Osteoblast (primary cell): ENCODE measurements around the gene SCD5. TPM values are rescaled to one million over a fixed set of nuclear protein-coding genes. Genes with fewer than 3 reads are reported as not detected.

ENCODE experiments used
- DNase-seq: peaks from one replicate; pipeline ENCODE4 v3.0.0; 2011; ENCODE audit warnings: low spot score, mixed read lengths; ENCODE audit not compliant: insufficient read length; ENCODE audit errors: missing footprints
- H2AFZ ChIP-seq: 2 replicates; pipeline ENCODE4 v1.6.0; 2011; ENCODE audit warnings: mild to moderate bottlenecking, low read length
- H3K27ac ChIP-seq: 2 replicates; pipeline ENCODE4 v1.5.1; 2011; ENCODE audit warnings: mild to moderate bottlenecking, low read depth, low read length, moderate library complexity
- H3K27me3 ChIP-seq: 2 replicates; pipeline ENCODE4 v1.6.0; 2012; ENCODE audit warnings: mild to moderate bottlenecking, control low read depth, inconsistent platforms, low read length, moderate library complexity; ENCODE audit not compliant: insufficient read depth
- H3K36me3 ChIP-seq: 2 replicates; pipeline ENCODE4 v1.5.1; 2011; ENCODE audit warnings: mild to moderate bottlenecking, low read length, control low read depth, moderate library complexity; ENCODE audit not compliant: insufficient read depth
- H3K4me1 ChIP-seq: 2 replicates; pipeline ENCODE4 v1.5.1; 2011; ENCODE audit warnings: mild to moderate bottlenecking, low read length, control low read depth, moderate library complexity; ENCODE audit not compliant: insufficient read depth
- H3K4me2 ChIP-seq: 2 replicates; pipeline ENCODE4 v1.6.0; 2011; ENCODE audit warnings: mild to moderate bottlenecking, low read length; ENCODE audit not compliant: insufficient read depth
- H3K4me3 ChIP-seq: fragments of 200-600 bp; sonication (generic); 3 replicates; pipeline ENCODE4 v1.5.1; 2012; ENCODE audit warnings: mild to moderate bottlenecking, low read length, inconsistent platforms; ENCODE audit not compliant: insufficient read depth
- H3K79me2 ChIP-seq: 2 replicates; pipeline ENCODE4 v1.6.0; 2012; ENCODE audit warnings: mild to moderate bottlenecking, low read length, control low read depth, inconsistent platforms; ENCODE audit not compliant: insufficient read depth
- H3K9me3 ChIP-seq: 2 replicates; pipeline ENCODE4 v1.5.1; 2011; ENCODE audit warnings: low read depth, low read length, control low read depth
- H4K20me1 ChIP-seq: 2 replicates; pipeline ENCODE4 v1.6.0; 2012; ENCODE audit warnings: mild to moderate bottlenecking, low read length, control low read depth; ENCODE audit not compliant: insufficient read depth
- CTCF ChIP-seq: IDR thresholded peaks from 2 replicates; pipeline ENCODE4 v1.5.1; 2011; ENCODE audit warnings: mild to moderate bottlenecking, low read depth, low read length, moderate library complexity; ENCODE audit errors: extremely low read depth
- small RNA-seq: library from RNA; depleted of rRNA; stranded (forward); fragments of <200 nt; gene quantifications from one replicate; pipeline ENCODE3, GENCODE V24; 2012
- total RNA-seq: library from RNA; depleted of rRNA; stranded (reverse); fragments of >200 nt; gene quantifications from 2 replicates; pipeline ENCODE4 v1.2.3, GENCODE V29; 2012

SCD5 gene
- total RNA-seq, 1 donor, result 11.9 TPM

- no peak for DNase-seq
- no peak for TF ChIP-seq CTCF
- Histone ChIP-seq H4K20me1 (no peaks in the 10 kb centered on the region), H3K9me3 (no peaks in the 10 kb centered on the region), H3K4me3 (no peak overlapping the region), H3K4me1 (no peaks in the 10 kb centered on the region), H3K79me2 (no peaks in the 10 kb centered on the region), H3K36me3 (no peaks in the 10 kb centered on the region), H3K4me2 (no peak overlapping the region), H2AFZ (no peak overlapping the region), H3K27me3 (peaks cover 5% of the 10 kb centered on the region), H3K27ac (no peak overlapping the region)
Measured at GRCh38 chr4:82585690-82586435, 212.7 kb downstream of the SCD5 start.

- no peak overlapping the region for H3K4me3 ChIP-seq
- H3K27ac ChIP-seq, result no peak overlapping the region
- no peaks in the 10 kb centered on the region for H3K9me3 ChIP-seq
- no peak overlapping the region for H3K4me2 ChIP-seq
- no peak for DNase-seq
- TF ChIP-seq CTCF, result no peak
- H3K27me3 ChIP-seq, result peaks cover 5% of the 10 kb centered on the region
- H3K4me1 ChIP-seq, result no peaks in the 10 kb centered on the region
- no peaks in the 10 kb centered on the region for H3K36me3 ChIP-seq
- H4K20me1 ChIP-seq, result no peaks in the 10 kb centered on the region
- H2AFZ ChIP-seq, result no peak overlapping the region
- no peaks in the 10 kb centered on the region for H3K79me2 ChIP-seq
Measured at GRCh38 chr4:82584931-82585330, 213.7 kb downstream of the SCD5 start.

- H2AFZ ChIP-seq, result no peak overlapping the region
- no peaks in the 10 kb centered on the region for H4K20me1 ChIP-seq
- H3K27ac ChIP-seq, result no peak overlapping the region
- H3K9me3 ChIP-seq, result no peaks in the 10 kb centered on the region
- peaks cover 5% of the 10 kb centered on the region for H3K27me3 ChIP-seq
- no peaks in the 10 kb centered on the region for H3K79me2 ChIP-seq
- H3K4me2 ChIP-seq, result no peak overlapping the region
- no peak for DNase-seq
- H3K4me3 ChIP-seq, result no peak overlapping the region
- no peaks in the 10 kb centered on the region for H3K36me3 ChIP-seq
- TF ChIP-seq CTCF, result no peak
- no peaks in the 10 kb centered on the region for H3K4me1 ChIP-seq
Measured at GRCh38 chr4:82583897-82584587, 214.6 kb downstream of the SCD5 start.

- no peak for DNase-seq
- Histone ChIP-seq H2AFZ (no peak overlapping the region), H3K4me2 (no peak overlapping the region), H3K27ac (no peak overlapping the region), H4K20me1 (no peaks in the 10 kb centered on the region), H3K4me1 (no peaks in the 10 kb centered on the region), H3K4me3 (no peak overlapping the region), H3K27me3 (peaks cover 5% of the 10 kb centered on the region), H3K79me2 (no peaks in the 10 kb centered on the region), H3K36me3 (no peaks in the 10 kb centered on the region), H3K9me3 (no peaks in the 10 kb centered on the region)
- no peak for TF ChIP-seq CTCF
Measured at GRCh38 chr4:82579932-82580331, 218.7 kb downstream of the SCD5 start.

Small RNA genes lying within 50 kb of the gene (small RNA-seq; reads per million reads assigned to genes)
- gene MIR575, result not detected

Other genes starting within 250 kb of the SCD5 start
- 3.3 and 7.1 TPM in 2 replicates for gene TMEM150C, start 236.8 kb downstream of the SCD5 start, total RNA-seq
- gene SEC31A, start 92.4 kb upstream of the SCD5 start, total RNA-seq, result 487 and 513 TPM in 2 replicates
- 3.2 and 3.3 TPM in 2 replicates for gene THAP9, start 101.9 kb upstream of the SCD5 start, total RNA-seq
- 14.8 and 17.7 TPM in 2 replicates for gene LIN54, start 212.0 kb upstream of the SCD5 start, total RNA-seq
- 79.3 TPM in 2 replicates for gene COPS4, start 236.4 kb upstream of the SCD5 start, total RNA-seq